ENCODE measurements around the gene GEMIN4.

GEMIN4 gene

DNA sequence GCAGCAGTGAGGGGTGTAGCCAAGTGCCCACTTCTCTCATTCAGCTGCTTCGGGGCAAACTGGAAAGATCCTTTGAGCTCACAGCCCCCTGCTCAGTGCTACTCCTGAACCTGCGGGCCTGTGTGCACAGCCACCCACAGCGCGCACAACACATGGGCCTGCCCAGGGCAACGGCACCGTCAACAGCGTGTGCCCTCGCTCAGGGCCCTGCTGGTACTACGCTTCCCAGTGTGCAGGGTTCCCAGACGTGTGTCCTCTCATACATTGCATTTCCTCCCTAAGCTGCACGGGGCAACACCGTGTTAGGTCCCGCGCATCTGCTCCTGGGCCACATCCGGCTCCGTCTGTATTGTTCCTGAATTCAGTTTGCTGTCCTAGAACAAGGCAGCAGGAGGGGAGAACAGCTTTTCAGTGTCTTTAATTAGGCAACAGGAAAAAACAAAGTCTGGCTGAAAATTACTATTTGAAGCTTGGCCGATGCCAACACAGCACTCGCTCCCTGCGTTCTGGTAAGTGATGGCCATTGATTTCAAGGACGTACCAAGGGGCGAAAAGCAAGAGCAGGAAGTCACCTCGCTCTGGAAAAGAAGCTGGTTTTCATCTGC, 45.3 kb upstream of the GEMIN4 start:
- H3K27ac Mint-ChIP-seq: no peak overlapping the region

DNA sequence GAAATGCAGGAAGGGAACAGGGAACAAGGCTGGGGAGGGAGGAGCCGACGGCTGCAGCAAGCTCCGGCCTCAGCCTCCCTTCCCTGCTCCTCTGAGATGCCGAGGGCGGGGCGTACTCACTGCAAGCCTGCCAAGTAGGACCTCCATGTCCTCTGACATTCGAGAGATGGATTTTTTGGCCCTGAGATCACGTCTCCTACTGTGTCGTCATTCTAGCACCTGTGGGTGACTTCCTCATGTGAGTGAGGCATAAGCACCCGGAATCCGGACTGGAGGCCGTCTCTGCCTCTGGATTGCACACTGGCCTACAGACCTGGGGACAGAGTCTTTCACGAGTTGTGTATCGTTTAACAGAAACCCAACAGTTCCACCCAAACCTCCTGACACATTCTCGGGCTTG, 44.5 kb upstream of the GEMIN4 start:
- H3K4me3 Mint-ChIP-seq: no peak overlapping the region
- peak overlapping the region; percentile 75 for H3K27ac Mint-ChIP-seq
- H3K27me3 Mint-ChIP-seq (ENCODE audit: low read depth, poor library complexity): peaks cover 3% of the 10 kb centered on the region
- no peak for DNase-seq
- H3K4me1 Mint-ChIP-seq: peaks cover 60% of the 10 kb centered on the region
- H3K36me3 Mint-ChIP-seq (ENCODE audit: low read depth): peaks cover 27% of the 10 kb centered on the region
- no peaks in the 10 kb centered on the region for H3K9me3 Mint-ChIP-seq
- TF ChIP-seq, protein P1, sequence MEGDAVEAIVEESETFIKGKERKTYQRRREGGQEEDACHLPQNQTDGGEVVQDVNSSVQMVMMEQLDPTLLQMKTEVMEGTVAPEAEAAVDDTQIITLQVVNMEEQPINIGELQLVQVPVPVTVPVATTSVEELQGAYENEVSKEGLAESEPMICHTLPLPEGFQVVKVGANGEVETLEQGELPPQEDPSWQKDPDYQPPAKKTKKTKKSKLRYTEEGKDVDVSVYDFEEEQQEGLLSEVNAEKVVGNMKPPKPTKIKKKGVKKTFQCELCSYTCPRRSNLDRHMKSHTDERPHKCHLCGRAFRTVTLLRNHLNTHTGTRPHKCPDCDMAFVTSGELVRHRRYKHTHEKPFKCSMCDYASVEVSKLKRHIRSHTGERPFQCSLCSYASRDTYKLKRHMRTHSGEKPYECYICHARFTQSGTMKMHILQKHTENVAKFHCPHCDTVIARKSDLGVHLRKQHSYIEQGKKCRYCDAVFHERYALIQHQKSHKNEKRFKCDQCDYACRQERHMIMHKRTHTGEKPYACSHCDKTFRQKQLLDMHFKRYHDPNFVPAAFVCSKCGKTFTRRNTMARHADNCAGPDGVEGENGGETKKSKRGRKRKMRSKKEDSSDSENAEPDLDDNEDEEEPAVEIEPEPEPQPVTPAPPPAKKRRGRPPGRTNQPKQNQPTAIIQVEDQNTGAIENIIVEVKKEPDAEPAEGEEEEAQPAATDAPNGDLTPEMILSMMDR (IDR thresholded peaks at IDR 0.05): no peak

More for the DNA sequence above, 45.3 kb upstream of the GEMIN4 start:
- peaks cover 3% of the 10 kb centered on the region for H3K27me3 Mint-ChIP-seq (ENCODE audit: low read depth, poor library complexity)
- H3K4me3 Mint-ChIP-seq: no peak overlapping the region
- peaks cover 65% of the 10 kb centered on the region for H3K4me1 Mint-ChIP-seq
- H3K36me3 Mint-ChIP-seq (ENCODE audit: low read depth): peaks cover 26% of the 10 kb centered on the region
- H3K9me3 Mint-ChIP-seq: no peaks in the 10 kb centered on the region
- DNase-seq: no peak
- TF ChIP-seq, protein P1 (IDR thresholded peaks at IDR 0.05): no peak

DNA sequence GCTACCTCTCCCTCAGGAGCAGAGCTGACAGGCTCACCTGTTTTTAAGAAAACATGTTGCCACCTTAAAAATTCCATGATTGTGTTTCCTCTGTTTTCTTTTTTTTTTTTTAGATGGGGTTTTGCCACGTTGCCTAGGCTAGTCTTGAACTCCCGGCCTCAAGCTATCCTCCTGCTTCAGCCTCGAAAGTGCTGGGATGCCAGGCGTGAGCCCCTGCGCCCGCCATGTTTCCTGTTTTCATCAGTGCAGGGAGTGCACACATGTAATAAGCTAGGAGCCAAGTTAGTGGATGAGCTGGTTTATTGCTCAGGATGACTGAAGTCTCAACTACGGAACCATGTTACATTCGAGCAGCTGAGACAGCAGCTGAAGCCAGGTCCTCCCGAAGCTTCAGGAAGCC, 43.7 kb upstream of the GEMIN4 start:
- Mint-ChIP-seq H3K36me3 (ENCODE audit: low read depth) (peaks cover 33% of the 10 kb centered on the region), H3K4me3 (no peak overlapping the region), H3K27me3 (ENCODE audit: low read depth, poor library complexity) (peaks cover 3% of the 10 kb centered on the region), H3K9me3 (no peaks in the 10 kb centered on the region), H3K27ac (no peak overlapping the region), H3K4me1 (peaks cover 55% of the 10 kb centered on the region)
- no peak for DNase-seq
- TF ChIP-seq, protein P1 (IDR thresholded peaks at IDR 0.05): no peak

GRCh38 chr17:795276-795675, 43.2 kb upstream of the GEMIN4 start:
- Mint-ChIP-seq H3K27ac (no peak overlapping the region), H3K9me3 (no peaks in the 10 kb centered on the region), H3K4me1 (peaks cover 51% of the 10 kb centered on the region), H3K36me3 (ENCODE audit: low read depth) (peaks cover 34% of the 10 kb centered on the region), H3K27me3 (ENCODE audit: low read depth, poor library complexity) (peaks cover 3% of the 10 kb centered on the region), H3K4me3 (no peak overlapping the region)
- DNase-seq: no peak
- TF ChIP-seq, protein P1 (IDR thresholded peaks at IDR 0.05): no peak

GRCh38 chr17:794876-795275, 42.8 kb upstream of the GEMIN4 start:
- Mint-ChIP-seq H3K36me3 (ENCODE audit: low read depth) (peaks cover 38% of the 10 kb centered on the region), H3K27me3 (ENCODE audit: low read depth, poor library complexity) (peaks cover 3% of the 10 kb centered on the region), H3K9me3 (no peaks in the 10 kb centered on the region), H3K4me3 (no peak overlapping the region), H3K27ac (no peak overlapping the region), H3K4me1 (peaks cover 51% of the 10 kb centered on the region)
- DNase-seq: peak; percentile 79
- TF ChIP-seq, protein P1 (IDR thresholded peaks at IDR 0.05): peak; percentile 73

- no peaks in the 10 kb centered on the region for H3K9me3 Mint-ChIP-seq
- H3K27ac Mint-ChIP-seq: peak overlapping the region; percentile 95
- H3K4me1 Mint-ChIP-seq: peaks cover 40% of the 10 kb centered on the region
- H3K27me3 Mint-ChIP-seq (ENCODE audit: low read depth, poor library complexity): peaks cover 3% of the 10 kb centered on the region
- H3K36me3 Mint-ChIP-seq (ENCODE audit: low read depth): peaks cover 48% of the 10 kb centered on the region
- no peak for DNase-seq
- no peak overlapping the region for H3K4me3 Mint-ChIP-seq
- TF ChIP-seq, protein P1 (IDR thresholded peaks at IDR 0.05): no peak
Observed at GRCh38 chr17:792277-792676, 40.2 kb upstream of the GEMIN4 start.
